GM23338 (cell line): Measurements from ENCODE around the gene SPATC1L. TPM values are rescaled to one million over a fixed set of nuclear protein-coding genes. Genes with fewer than 3 reads are reported as not detected.

ENCODE experiments used
- ATAC-seq: fragments of 200-7000 bp; cut with Tn5 transposase; 3 replicates; pipeline ENCODE4 v1.9.1; 2020
- DNase-seq: peaks from one replicate; pipeline ENCODE4 v3.0.0-alpha.2; 2015; ENCODE audit warnings: low spot score
- H2AFZ ChIP-seq: fragments of 200-600 bp; sonication (generic); 2 replicates; pipeline ENCODE4 v1.8.0; 2016; ENCODE audit warnings: antibody characterized with exemption, mild to moderate bottlenecking, moderate library complexity
- H3F3A ChIP-seq: fragments of 200-600 bp; sonication (generic); replicated peaks from 2 replicates; pipeline ENCODE4 v1.8.0; 2017; ENCODE audit warnings: antibody characterized with exemption, mixed run types, low read depth
- H3K27ac ChIP-seq: fragments of 200-600 bp; sonication (generic); 2 replicates; pipeline ENCODE4 v1.6.1; 2016; ENCODE audit warnings: low read depth
- H3K27me3 ChIP-seq: fragments of 200-600 bp; sonication (generic); 2 replicates; pipeline ENCODE4 v1.8.0; 2016; ENCODE audit warnings: mild to moderate bottlenecking, mixed run types, moderate library complexity; ENCODE audit not compliant: insufficient read depth
- H3K36me3 ChIP-seq: fragments of 200-600 bp; sonication (generic); 2 replicates; pipeline ENCODE4 v1.8.0; 2016; ENCODE audit warnings: mild to moderate bottlenecking; ENCODE audit not compliant: insufficient read depth
- H3K4me1 ChIP-seq: fragments of 200-600 bp; sonication (generic); 2 replicates; pipeline ENCODE4 v1.8.0; 2016; ENCODE audit warnings: mild to moderate bottlenecking, moderate library complexity; ENCODE audit not compliant: insufficient read depth
- H3K4me2 ChIP-seq: fragments of 200-600 bp; sonication (generic); 2 replicates; pipeline ENCODE4 v1.7.1; 2017; ENCODE audit warnings: mixed run types
- H3K4me3 ChIP-seq: fragments of 200-600 bp; sonication (generic); 2 replicates; pipeline ENCODE4 v1.6.1; 2016; ENCODE audit warnings: mixed run types
- H3K79me2 ChIP-seq: fragments of 200-600 bp; sonication (generic); replicated peaks from 2 replicates; pipeline ENCODE4 v1.8.0; 2017; ENCODE audit warnings: mild to moderate bottlenecking; ENCODE audit not compliant: insufficient read depth
- H3K9me2 ChIP-seq: fragments of 200-600 bp; sonication (generic); 2 replicates; pipeline ENCODE4 v1.8.0; 2017; ENCODE audit not compliant: insufficient read depth
- H4K20me1 ChIP-seq: fragments of 200-600 bp; sonication (generic); replicated peaks from 2 replicates; pipeline ENCODE4 v1.8.0; 2017; ENCODE audit warnings: mild to moderate bottlenecking; ENCODE audit not compliant: insufficient read depth
- H3K27ac Mint-ChIP-seq: 2 replicates; pipeline ENCODE4 v1.8.0; 2020; ENCODE audit warnings: inconsistent platforms, mild to moderate bottlenecking, moderate library complexity, mixed read lengths
- H3K27me3 Mint-ChIP-seq: 3 replicates; pipeline ENCODE4 v1.8.0; 2022; ENCODE audit warnings: low read depth, mild to moderate bottlenecking, moderate library complexity, mixed read lengths, inconsistent platforms; ENCODE audit not compliant: insufficient read depth, poor library complexity
- H3K36me3 Mint-ChIP-seq: 3 replicates; pipeline ENCODE4 v1.8.0; 2021; ENCODE audit warnings: low read depth, mild to moderate bottlenecking, inconsistent platforms, moderate library complexity, mixed read lengths
- H3K4me1 Mint-ChIP-seq: 3 replicates; pipeline ENCODE4 v1.8.0; 2020; ENCODE audit warnings: mild to moderate bottlenecking, inconsistent platforms, mixed read lengths
- H3K4me3 Mint-ChIP-seq: 3 replicates; pipeline ENCODE4 v1.8.0; 2021; ENCODE audit warnings: moderate library complexity, mild to moderate bottlenecking, inconsistent platforms, mixed read lengths
- H3K9me3 Mint-ChIP-seq: 3 replicates; pipeline ENCODE4 v1.8.0; 2020; ENCODE audit warnings: moderate library complexity, mild to moderate bottlenecking, inconsistent platforms, mixed read lengths
- CTCF ChIP-seq, 2 experiments: fragments of 200-600 bp in 1 of 2; sonication (generic) in 1 of 2; conservative IDR thresholded peaks; 2 replicates each; pipeline versions ENCODE4 v1.5.1 to v1.6.1; 2016 to 2017; ENCODE audit warnings: antibody characterized with exemption in 2 of 2, low read depth in 2 of 2, mild to moderate bottlenecking in 2 of 2, moderate library complexity in 1 of 2
- ETS1 ChIP-seq: IDR thresholded peaks from 2 replicates; pipeline ENCODE4 v1.6.1; 2016; ENCODE audit warnings: antibody characterized with exemption
- EZH2 ChIP-seq: fragments of 200-600 bp; sonication (generic); IDR thresholded peaks from one replicate; pipeline ENCODE4 v1.8.0; 2017; ENCODE audit warnings: antibody characterized with exemption, mild to moderate bottlenecking, low read depth; ENCODE audit not compliant: unreplicated experiment
- JUNB ChIP-seq: IDR thresholded peaks from one replicate; pipeline ENCODE4 v1.6.1; 2016; ENCODE audit warnings: antibody characterized with exemption; ENCODE audit not compliant: unreplicated experiment
- POLR2AphosphoS5 ChIP-seq: IDR thresholded peaks from 2 replicates; pipeline ENCODE4 v1.6.1; 2016; ENCODE audit warnings: antibody characterized with exemption, low read depth
- REST ChIP-seq: IDR thresholded peaks from one replicate; pipeline ENCODE4 v1.6.1; 2018; ENCODE audit warnings: antibody characterized with exemption; ENCODE audit not compliant: unreplicated experiment
- STAT1 ChIP-seq: IDR thresholded peaks from one replicate; pipeline ENCODE4 v1.6.1; 2016; ENCODE audit warnings: antibody characterized with exemption; ENCODE audit not compliant: unreplicated experiment
- ZNF114 ChIP-seq: fragments of 250-450 bp; sonication (Bioruptor Pico); IDR thresholded peaks from 2 replicates; pipeline ENCODE4 v1.5.0; 2020; ENCODE audit warnings: mild to moderate bottlenecking, moderate library complexity
- ZNF331 ChIP-seq: fragments of 250-450 bp; sonication (Bioruptor Pico); IDR thresholded peaks from 2 replicates; pipeline ENCODE4 v1.5.0; 2020; ENCODE audit warnings: low read depth, mild to moderate bottlenecking, moderate library complexity
- ZNF462 ChIP-seq: fragments of 250-450 bp; sonication (Bioruptor Pico); IDR thresholded peaks from 2 replicates; pipeline ENCODE4 v1.5.0; 2020; ENCODE audit warnings: mild to moderate bottlenecking, moderate library complexity
- polyA plus RNA-seq: library from polyadenylated mRNA; unstranded; fragments of >200 nt; fragmentation: Nextera tagmentation; extraction: Ambion mirVana; gene quantifications from 2 replicates; pipeline ENCODE4 v1.2.1, GENCODE V29; 2016
- total RNA-seq: library from RNA; depleted of rRNA; stranded (reverse); fragments of >200 nt; shearing (Covaris generic); gene quantifications from 2 replicates; pipeline ENCODE4 v1.2.3, GENCODE V29; 2014

Gene SPATC1L
- total and polyA plus RNA-seq, 2 experiments from 2014 or later = 37.6 to 70.2 TPM

GRCh38 chr21:46154155-46154954, 29.9 kb downstream of the SPATC1L start:
- Histone ChIP-seq H3K36me3 (no peaks in the 10 kb centered on the region), H3K27me3 (no peaks in the 10 kb centered on the region), H3K79me2 (no peaks in the 10 kb centered on the region), H3K4me2 (no peak overlapping the region), H2AFZ (no peak overlapping the region), H3K4me1 (no peaks in the 10 kb centered on the region; the same call in 1 of the 2 replicates), H3K27ac (no peak overlapping the region), H3K4me3 (no peak overlapping the region), H3F3A (no peaks in the 10 kb centered on the region), H3K9me2 (no peaks in the 10 kb centered on the region), H4K20me1 (no peaks in the 10 kb centered on the region)
- no peak for DNase-seq
- H3K4me3 Mint-ChIP-seq = no peak overlapping the region
- peaks cover 6% of the 10 kb centered on the region for H3K27me3 Mint-ChIP-seq
- ATAC-seq = no peak; the same call in 2 of the 3 replicates
- no peaks in the 10 kb centered on the region for H3K9me3 Mint-ChIP-seq
- H3K27ac Mint-ChIP-seq = no peak overlapping the region
- H3K36me3 Mint-ChIP-seq = peaks cover 3% of the 10 kb centered on the region; the same call in 2 of the 3 replicates
- no peak for TF ChIP-seq EZH2
- no peak for TF ChIP-seq ZNF462 (CRISPR knock-in tag)
- TF ChIP-seq CTCF (conservative IDR thresholded peaks at IDR 0.05; ENCODE audit: low read depth in 2 of 2) = no peak
- TF ChIP-seq ZNF114 (CRISPR knock-in tag) = no peak
- no peak for TF ChIP-seq ZNF331
- TF ChIP-seq ETS1 = no peak
- no peak for TF ChIP-seq POLR2AphosphoS5
- TF ChIP-seq STAT1 = no peak
- no peak for TF ChIP-seq JUNB
- TF ChIP-seq REST = no peak
- peaks cover 11% of the 10 kb centered on the region for H3K4me1 Mint-ChIP-seq
